Stimulated activated CD4-positive, alpha-beta T cell treated with anti-CD3 and anti-CD28 coated beads, TNF-alpha, amount 100 ng/mL, for 4 hours (primary cell): ENCODE measurements around the gene ATP8B3.
A peak's percentile ranks its signal among the peaks of the same experiment; 100 is the strongest.

Experiments used
- DNase-seq, 3 experiments: peaks; one replicate each; pipeline ENCODE4 v3.0.0-alpha.2; 2020; ENCODE audit warnings: low read depth in 3 of 3

ATP8B3 gene

GRCh38 chr19:1811942-1812425 lies at the start of gene ATP8B3:
ATP8B3 (minus strand) TSS chr19:1812276; CDS start chr19:1811736, 540 bp downstream.
- peak in 2 of 3 experiments; percentile 46 to 61 for DNase-seq

- DNase-seq, result no peak
These were observed 49.5 kb upstream of the ATP8B3 start for GRCh38 chr19:1861599-1862031.

GRCh38 chr19:1860821-1861598 lies 48.9 kb upstream of the ATP8B3 start:
- DNase-seq, result no peak

- peak in 1 of 3 experiments; percentile 52 for DNase-seq
These were observed 48.1 kb upstream of the ATP8B3 start for GRCh38 chr19:1860042-1860775.

GRCh38 chr19:1859331-1859781 lies 47.3 kb upstream of the ATP8B3 start:
- DNase-seq, result no peak

- DNase-seq, result no peak
These were observed 46.5 kb upstream of the ATP8B3 start for GRCh38 chr19:1858412-1859081.

- no peak for DNase-seq
These were observed 45.7 kb upstream of the ATP8B3 start for GRCh38 chr19:1857648-1858326.

GRCh38 chr19:1856698-1857603 lies 44.9 kb upstream of the ATP8B3 start:
- peak in 1 of 3 experiments; percentile 42 for DNase-seq

- DNase-seq, result no peak
These were observed 44.2 kb upstream of the ATP8B3 start for GRCh38 chr19:1856345-1856697.

GRCh38 chr19:1855828-1856255 lies 43.8 kb upstream of the ATP8B3 start:
- no peak for DNase-seq

GRCh38 chr19:1855040-1855827 lies 43.2 kb upstream of the ATP8B3 start:
- DNase-seq, result peak in 2 of 3 experiments; percentile 55

GRCh38 chr19:1854542-1855039 lies 42.5 kb upstream of the ATP8B3 start:
- no peak for DNase-seq

GRCh38 chr19:1854039-1854541 lies 42.0 kb upstream of the ATP8B3 start:
- no peak for DNase-seq

- peak; percentile 56 to 61 (median 57) for DNase-seq
These were observed 41.4 kb upstream of the ATP8B3 start for GRCh38 chr19:1853295-1854038.

- DNase-seq, result no peak
These were observed 40.6 kb upstream of the ATP8B3 start for GRCh38 chr19:1852581-1853128.

GRCh38 chr19:1851654-1852580 lies 39.8 kb upstream of the ATP8B3 start:
- peak in 2 of 3 experiments; percentile 59 to 77 for DNase-seq
